WTC11 (cell line): Measurements from ENCODE around the gene FOXL1. TPM values are rescaled to one million over a fixed set of nuclear protein-coding genes. Genes with fewer than 3 reads are reported as not detected.

Experiments
- ATAC-seq: fragments of 200-7000 bp; cut with Tn5 transposase; 2 replicates; pipeline ENCODE4 v1.10.0; 2021; ENCODE audit warnings: mild to moderate bottlenecking, moderate library complexity
- CTCF ChIA-PET: fragments of 300-600 bp; sonication (Branson Sonifier 250); formaldehyde crosslinking; loops from one replicate; lab custom pipeline; 2021; ENCODE audit warnings: antibody characterized with exemption; lab: Charles Lee
- POLR2A ChIA-PET: fragments of 350-600 bp; sonication (Branson Sonifier 250); formaldehyde crosslinking; loops from one replicate; lab custom pipeline; 2021; ENCODE audit warnings: antibody characterized with exemption; lab: Charles Lee
- DNase-seq: peaks from one replicate; pipeline ENCODE4 v3.0.0; 2021; ENCODE audit warnings: low spot score
- H3K27ac Mint-ChIP-seq: 2 replicates; pipeline ENCODE4 v1.8.0; 2021; ENCODE audit warnings: mixed read lengths
- H3K27me3 Mint-ChIP-seq: 2 replicates; pipeline ENCODE4 v1.8.0; 2021; ENCODE audit warnings: low read depth, mild to moderate bottlenecking, moderate library complexity, mixed read lengths
- H3K36me3 Mint-ChIP-seq: 2 replicates; pipeline ENCODE4 v1.8.0; 2021; ENCODE audit warnings: mixed read lengths
- H3K4me1 Mint-ChIP-seq: 2 replicates; pipeline ENCODE4 v1.8.0; 2022; ENCODE audit warnings: mixed read lengths
- H3K4me3 Mint-ChIP-seq: 2 replicates; pipeline ENCODE4 v1.8.0; 2021; ENCODE audit warnings: mild to moderate bottlenecking, moderate library complexity, mixed read lengths
- H3K9me3 Mint-ChIP-seq: 2 replicates; pipeline ENCODE4 v1.8.0; 2021; ENCODE audit warnings: mixed read lengths
- ATF1 ChIP-seq: sonication (generic); formaldehyde crosslinking; IDR thresholded peaks from 2 replicates; pipeline ENCODE4 v1.8.1; 2023; ENCODE audit warnings: mild to moderate bottlenecking, moderate library complexity, missing genetic modification reagents
- ATF2 ChIP-seq: sonication (generic); formaldehyde crosslinking; IDR thresholded peaks from 2 replicates; pipeline ENCODE4 v1.8.1; 2022; ENCODE audit warnings: low read depth, missing genetic modification reagents, borderline replicate concordance
- ATF3 ChIP-seq: sonication (generic); formaldehyde crosslinking; conservative IDR thresholded peaks from 2 replicates; pipeline ENCODE4 v1.8.1; 2022; ENCODE audit warnings: mild to moderate bottlenecking, missing genetic modification reagents
- CREB1 ChIP-seq: sonication (generic); formaldehyde crosslinking; IDR thresholded peaks from 2 replicates; pipeline ENCODE4 v1.8.0; 2023; ENCODE audit warnings: mild to moderate bottlenecking, missing genetic modification reagents
- EMX1 ChIP-seq: fragments of 250-450 bp; sonication (Bioruptor Pico); IDR thresholded peaks from 2 replicates; pipeline ENCODE4 v1.8.0; 2021; ENCODE audit warnings: mild to moderate bottlenecking
- ETV6 ChIP-seq: sonication (generic); formaldehyde crosslinking; IDR thresholded peaks from 2 replicates; pipeline ENCODE4 v1.8.1; 2022; ENCODE audit warnings: mild to moderate bottlenecking, missing genetic modification reagents
- FOXK1 ChIP-seq: sonication (generic); formaldehyde crosslinking; IDR thresholded peaks from 2 replicates; pipeline ENCODE4 v1.8.0; 2022; ENCODE audit warnings: mild to moderate bottlenecking, moderate library complexity, missing genetic modification reagents
- FOXP4 ChIP-seq: sonication (generic); formaldehyde crosslinking; IDR thresholded peaks from 2 replicates; pipeline ENCODE4 v1.8.0; 2022; ENCODE audit warnings: mild to moderate bottlenecking, missing genetic modification reagents
- JAZF1 ChIP-seq: fragments of 250-450 bp; sonication (Bioruptor Pico); IDR thresholded peaks from 2 replicates; pipeline ENCODE4 v1.9.0; 2021; ENCODE audit warnings: moderate library complexity, mild to moderate bottlenecking, inconsistent platforms
- MXD4 ChIP-seq: fragments of 250-450 bp; sonication (Bioruptor Pico); IDR thresholded peaks from 2 replicates; pipeline ENCODE4 v1.8.0; 2021; ENCODE audit warnings: mild to moderate bottlenecking, moderate library complexity, borderline replicate concordance
- MYBL2 ChIP-seq: sonication (generic); formaldehyde crosslinking; IDR thresholded peaks from 2 replicates; pipeline ENCODE4 v1.8.1; 2023; ENCODE audit warnings: mild to moderate bottlenecking, moderate library complexity, missing genetic modification reagents
- NFATC4 ChIP-seq: fragments of 250-450 bp; sonication (Bioruptor Pico); IDR thresholded peaks from 2 replicates; pipeline ENCODE4 v1.9.0; 2021; ENCODE audit warnings: mild to moderate bottlenecking
- NFYB ChIP-seq: sonication (generic); formaldehyde crosslinking; conservative IDR thresholded peaks from 2 replicates; pipeline ENCODE4 v1.8.0; 2022; ENCODE audit warnings: low read depth, missing genetic modification reagents
- TP53 ChIP-seq: sonication (generic); formaldehyde crosslinking; IDR thresholded peaks from 2 replicates; pipeline ENCODE4 v1.8.1; 2023; ENCODE audit warnings: mild to moderate bottlenecking, missing genetic modification reagents
- ZNF121 ChIP-seq: sonication (generic); formaldehyde crosslinking; IDR thresholded peaks from 2 replicates; pipeline ENCODE4 v1.8.0; 2023; ENCODE audit warnings: missing genetic modification reagents
- ZNF219 ChIP-seq: sonication (generic); formaldehyde crosslinking; IDR thresholded peaks from 2 replicates; pipeline ENCODE4 v1.8.0; 2023; ENCODE audit warnings: missing genetic modification reagents, mild to moderate bottlenecking, borderline replicate concordance
- ZNF232 ChIP-seq: sonication (generic); formaldehyde crosslinking; IDR thresholded peaks from 2 replicates; pipeline ENCODE4 v1.8.0; 2022; ENCODE audit warnings: mild to moderate bottlenecking, missing genetic modification reagents
- total RNA-seq: library from RNA; stranded (reverse); gene quantifications from 3 replicates; pipeline ENCODE4 v1.2.3, GENCODE V29; 2021
- TF ChIP-seq, protein P1 (sequence below): fragments of 250-450 bp; sonication (Bioruptor Pico); conservative IDR thresholded peaks from 2 replicates; pipeline ENCODE4 v1.9.0; 2021; ENCODE audit warnings: mild to moderate bottlenecking
- TF ChIP-seq, protein P2 (sequence below): fragments of 250-450 bp; sonication (Bioruptor Pico); IDR thresholded peaks from 2 replicates; pipeline ENCODE4 v1.9.0; 2021; ENCODE audit warnings: mild to moderate bottlenecking
- TF ChIP-seq, protein P3 (sequence below): sonication (generic); formaldehyde crosslinking; IDR thresholded peaks from 2 replicates; pipeline ENCODE4 v1.8.0; 2022; ENCODE audit warnings: missing genetic modification reagents

FOXL1 gene
- total RNA-seq, 1 experiment from 2014 or later: 0.33 TPM

- POLR2A ChIA-PET: interaction anchor here (0.7 kb wide), 1 partner anchor 604 kb away, joined by 3 read pairs; no protein-coding TSS in a partner anchor
- Mint-ChIP-seq H3K27ac (no peak overlapping the region), H3K9me3 (no peaks in the 10 kb centered on the region), H3K36me3 (no peaks in the 10 kb centered on the region), H3K4me3 (no peak overlapping the region), H3K4me1 (peaks cover 71% of the 10 kb centered on the region), H3K27me3 (peaks cover 100% of the 10 kb centered on the region)
- CTCF ChIA-PET: interaction anchor here (0.9 to 1.8 kb wide), 4 partner anchors 9 to 300 kb away, joined by 3 to 7 read pairs (median 4); no protein-coding TSS in a partner anchor
- ATAC-seq (no peak), DNase-seq (peak; percentile 42)
- TF ChIP-seq JAZF1 (CRISPR knock-in tag) (no peak), FOXP4 (no peak), ATF3 (CRISPR knock-in tag) (no peak), ATF1 (CRISPR knock-in tag) (no peak), ZNF232 (CRISPR knock-in tag) (no peak), ATF2 (CRISPR knock-in tag) (no peak), TP53 (CRISPR knock-in tag) (no peak), EMX1 (no peak), NFYB (no peak)
- TF ChIP-seq, protein P1, sequence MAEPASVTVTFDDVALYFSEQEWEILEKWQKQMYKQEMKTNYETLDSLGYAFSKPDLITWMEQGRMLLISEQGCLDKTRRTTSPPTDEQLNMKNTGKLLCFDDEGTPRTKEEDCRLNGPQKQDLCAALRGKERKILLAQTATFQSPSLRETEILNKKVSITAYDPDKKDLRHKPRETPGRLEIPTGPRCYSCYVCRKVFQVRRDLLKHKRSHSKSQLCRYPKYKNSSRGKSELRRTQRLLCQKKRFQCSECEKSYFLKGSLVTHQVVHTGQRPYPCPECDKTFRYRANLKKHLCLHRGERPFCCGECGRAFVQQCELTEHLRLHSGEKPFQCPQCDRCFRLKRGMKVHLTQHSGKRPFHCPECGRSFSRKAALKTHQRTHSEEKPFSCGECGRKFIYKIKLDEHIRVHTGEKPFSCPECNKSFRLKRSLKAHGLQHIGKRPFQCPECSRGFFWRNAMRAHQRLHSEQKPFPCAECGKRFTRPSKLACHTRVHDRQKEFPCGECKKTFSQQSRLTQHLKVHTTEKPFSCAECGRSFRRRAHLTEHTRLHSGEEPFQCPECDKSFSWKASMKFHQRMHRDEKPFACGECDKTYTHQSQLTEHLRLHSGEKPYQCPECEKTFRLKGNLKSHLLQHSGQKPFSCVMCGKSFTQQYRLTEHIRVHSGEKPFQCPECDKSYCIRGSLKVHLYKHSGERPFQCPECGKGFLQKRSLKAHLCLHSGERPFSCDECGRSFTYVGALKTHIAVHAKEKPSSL (CRISPR knock-in tag): no peak
- TF ChIP-seq, protein P2, sequence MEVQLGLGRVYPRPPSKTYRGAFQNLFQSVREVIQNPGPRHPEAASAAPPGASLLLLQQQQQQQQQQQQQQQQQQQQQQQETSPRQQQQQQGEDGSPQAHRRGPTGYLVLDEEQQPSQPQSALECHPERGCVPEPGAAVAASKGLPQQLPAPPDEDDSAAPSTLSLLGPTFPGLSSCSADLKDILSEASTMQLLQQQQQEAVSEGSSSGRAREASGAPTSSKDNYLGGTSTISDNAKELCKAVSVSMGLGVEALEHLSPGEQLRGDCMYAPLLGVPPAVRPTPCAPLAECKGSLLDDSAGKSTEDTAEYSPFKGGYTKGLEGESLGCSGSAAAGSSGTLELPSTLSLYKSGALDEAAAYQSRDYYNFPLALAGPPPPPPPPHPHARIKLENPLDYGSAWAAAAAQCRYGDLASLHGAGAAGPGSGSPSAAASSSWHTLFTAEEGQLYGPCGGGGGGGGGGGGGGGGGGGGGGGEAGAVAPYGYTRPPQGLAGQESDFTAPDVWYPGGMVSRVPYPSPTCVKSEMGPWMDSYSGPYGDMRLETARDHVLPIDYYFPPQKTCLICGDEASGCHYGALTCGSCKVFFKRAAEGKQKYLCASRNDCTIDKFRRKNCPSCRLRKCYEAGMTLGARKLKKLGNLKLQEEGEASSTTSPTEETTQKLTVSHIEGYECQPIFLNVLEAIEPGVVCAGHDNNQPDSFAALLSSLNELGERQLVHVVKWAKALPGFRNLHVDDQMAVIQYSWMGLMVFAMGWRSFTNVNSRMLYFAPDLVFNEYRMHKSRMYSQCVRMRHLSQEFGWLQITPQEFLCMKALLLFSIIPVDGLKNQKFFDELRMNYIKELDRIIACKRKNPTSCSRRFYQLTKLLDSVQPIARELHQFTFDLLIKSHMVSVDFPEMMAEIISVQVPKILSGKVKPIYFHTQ: no peak
Observed at GRCh38 chr16:86573215-86573614, 5.1 kb upstream of the FOXL1 start.

GRCh38 chr16:86573646-86574508 is 4.5 kb upstream of the FOXL1 start:
- peaks cover 70% of the 10 kb centered on the region for H3K4me1 Mint-ChIP-seq
- no peaks in the 10 kb centered on the region for H3K36me3 Mint-ChIP-seq
- ChIA-PET POLR2A (no interaction called here), CTCF (interaction anchor here (0.9 to 1.8 kb wide), 4 partner anchors 10 to 300 kb away, joined by 3 to 7 read pairs (median 4); no protein-coding TSS in a partner anchor)
- H3K27ac Mint-ChIP-seq: no peak overlapping the region
- ATAC-seq: no peak
- DNase-seq: no peak
- H3K4me3 Mint-ChIP-seq: peak overlapping the region; percentile 8; the same call in 1 of the 2 replicates
- peaks cover 100% of the 10 kb centered on the region for H3K27me3 Mint-ChIP-seq
- H3K9me3 Mint-ChIP-seq: no peaks in the 10 kb centered on the region
- TF ChIP-seq ZNF121 (CRISPR knock-in tag): no peak
- TF ChIP-seq CREB1 (CRISPR knock-in tag): no peak
- no peak for TF ChIP-seq ETV6
- no peak for TF ChIP-seq ZNF219 (CRISPR knock-in tag)
- TF ChIP-seq MXD4 (CRISPR knock-in tag): no peak
- TF ChIP-seq, protein P3, sequence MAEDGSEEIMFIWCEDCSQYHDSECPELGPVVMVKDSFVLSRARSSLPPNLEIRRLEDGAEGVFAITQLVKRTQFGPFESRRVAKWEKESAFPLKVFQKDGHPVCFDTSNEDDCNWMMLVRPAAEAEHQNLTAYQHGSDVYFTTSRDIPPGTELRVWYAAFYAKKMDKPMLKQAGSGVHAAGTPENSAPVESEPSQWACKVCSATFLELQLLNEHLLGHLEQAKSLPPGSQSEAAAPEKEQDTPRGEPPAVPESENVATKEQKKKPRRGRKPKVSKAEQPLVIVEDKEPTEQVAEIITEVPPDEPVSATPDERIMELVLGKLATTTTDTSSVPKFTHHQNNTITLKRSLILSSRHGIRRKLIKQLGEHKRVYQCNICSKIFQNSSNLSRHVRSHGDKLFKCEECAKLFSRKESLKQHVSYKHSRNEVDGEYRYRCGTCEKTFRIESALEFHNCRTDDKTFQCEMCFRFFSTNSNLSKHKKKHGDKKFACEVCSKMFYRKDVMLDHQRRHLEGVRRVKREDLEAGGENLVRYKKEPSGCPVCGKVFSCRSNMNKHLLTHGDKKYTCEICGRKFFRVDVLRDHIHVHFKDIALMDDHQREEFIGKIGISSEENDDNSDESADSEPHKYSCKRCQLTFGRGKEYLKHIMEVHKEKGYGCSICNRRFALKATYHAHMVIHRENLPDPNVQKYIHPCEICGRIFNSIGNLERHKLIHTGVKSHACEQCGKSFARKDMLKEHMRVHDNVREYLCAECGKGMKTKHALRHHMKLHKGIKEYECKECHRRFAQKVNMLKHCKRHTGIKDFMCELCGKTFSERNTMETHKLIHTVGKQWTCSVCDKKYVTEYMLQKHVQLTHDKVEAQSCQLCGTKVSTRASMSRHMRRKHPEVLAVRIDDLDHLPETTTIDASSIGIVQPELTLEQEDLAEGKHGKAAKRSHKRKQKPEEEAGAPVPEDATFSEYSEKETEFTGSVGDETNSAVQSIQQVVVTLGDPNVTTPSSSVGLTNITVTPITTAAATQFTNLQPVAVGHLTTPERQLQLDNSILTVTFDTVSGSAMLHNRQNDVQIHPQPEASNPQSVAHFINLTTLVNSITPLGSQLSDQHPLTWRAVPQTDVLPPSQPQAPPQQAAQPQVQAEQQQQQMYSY (CRISPR knock-in tag): no peak
- no peak for TF ChIP-seq NFATC4
- TF ChIP-seq MYBL2 (CRISPR knock-in tag): no peak
- no peak for TF ChIP-seq FOXK1 (CRISPR knock-in tag)
